Measurements from ENCODE around the gene ARID3A. TPM values are rescaled to one million over a fixed set of nuclear protein-coding genes. Genes with fewer than 3 reads are reported as not detected.
A peak's percentile ranks its signal among the peaks of the same experiment; 100 is the strongest.

The ARID3A gene
- total RNA-seq, 1 experiment from 2014 or later, result 28.9 TPM

- Histone ChIP-seq H3K27me3 (ENCODE audit: control insufficient read depth, insufficient read depth, low read length) (no peaks in the 10 kb centered on the region), H3K27ac (ENCODE audit: low read length) (no peak overlapping the region), H3K4me1 (ENCODE audit: control insufficient read depth, insufficient read depth, low read length) (no peaks in the 10 kb centered on the region), H3K9me3 (ENCODE audit: control insufficient read depth, insufficient read depth, low read depth, low read length) (no peaks in the 10 kb centered on the region), H3K4me3 (ENCODE audit: low read depth in 2 of 2, low read length in 2 of 2) (no peak overlapping the region), H3K36me3 (ENCODE audit: control insufficient read depth, insufficient read depth, low read length) (no peaks in the 10 kb centered on the region)
- CTCF ChIA-PET, result no interaction called here
- TF ChIP-seq SIN3A (IDR thresholded peaks at IDR 0.05; ENCODE audit: borderline replicate concordance, insufficient read depth, low read depth, low read length), result no peak
- TF ChIP-seq, protein P1, sequence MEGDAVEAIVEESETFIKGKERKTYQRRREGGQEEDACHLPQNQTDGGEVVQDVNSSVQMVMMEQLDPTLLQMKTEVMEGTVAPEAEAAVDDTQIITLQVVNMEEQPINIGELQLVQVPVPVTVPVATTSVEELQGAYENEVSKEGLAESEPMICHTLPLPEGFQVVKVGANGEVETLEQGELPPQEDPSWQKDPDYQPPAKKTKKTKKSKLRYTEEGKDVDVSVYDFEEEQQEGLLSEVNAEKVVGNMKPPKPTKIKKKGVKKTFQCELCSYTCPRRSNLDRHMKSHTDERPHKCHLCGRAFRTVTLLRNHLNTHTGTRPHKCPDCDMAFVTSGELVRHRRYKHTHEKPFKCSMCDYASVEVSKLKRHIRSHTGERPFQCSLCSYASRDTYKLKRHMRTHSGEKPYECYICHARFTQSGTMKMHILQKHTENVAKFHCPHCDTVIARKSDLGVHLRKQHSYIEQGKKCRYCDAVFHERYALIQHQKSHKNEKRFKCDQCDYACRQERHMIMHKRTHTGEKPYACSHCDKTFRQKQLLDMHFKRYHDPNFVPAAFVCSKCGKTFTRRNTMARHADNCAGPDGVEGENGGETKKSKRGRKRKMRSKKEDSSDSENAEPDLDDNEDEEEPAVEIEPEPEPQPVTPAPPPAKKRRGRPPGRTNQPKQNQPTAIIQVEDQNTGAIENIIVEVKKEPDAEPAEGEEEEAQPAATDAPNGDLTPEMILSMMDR (IDR thresholded peaks at IDR 0.05), result no peak
- no peak for TF ChIP-seq POLR2AphosphoS5 (IDR thresholded peaks at IDR 0.05; ENCODE audit: low read depth, low read length)
- ATAC-seq, result peak; percentile 31; the same call in 1 of the 2 replicates
- in situ Hi-C loops (cut with HindIII; ENCODE audit: low pct_unique_long_range_greater_than_20kb, low sequenced_read_pairs), result no loop called here
- no peak for DNase-seq (ENCODE audit: low read depth, low spot score)
- BruUV-seq (replicated peaks), result no TSS peak
- POLR2A ChIA-PET, result no interaction called here
- intact Hi-C loops (cut with micrococcal nuclease; ENCODE audit: unreplicated experiment), result no loop called here
Observed at GRCh38 chr19:899336-900042, 26.3 kb upstream of the ARID3A start.

GRCh38 chr19:900043-900301 is 25.9 kb upstream of the ARID3A start:
- intact Hi-C loops (cut with micrococcal nuclease; ENCODE audit: unreplicated experiment), result no loop called here
- Histone ChIP-seq H3K9me3 (ENCODE audit: control insufficient read depth, insufficient read depth, low read depth, low read length) (no peaks in the 10 kb centered on the region), H3K4me1 (ENCODE audit: control insufficient read depth, insufficient read depth, low read length) (no peaks in the 10 kb centered on the region), H3K36me3 (ENCODE audit: control insufficient read depth, insufficient read depth, low read length) (no peaks in the 10 kb centered on the region), H3K4me3 (ENCODE audit: low read depth in 2 of 2, low read length in 2 of 2) (no peak overlapping the region), H3K27ac (ENCODE audit: low read length) (no peak overlapping the region), H3K27me3 (ENCODE audit: control insufficient read depth, insufficient read depth, low read length) (no peaks in the 10 kb centered on the region)
- ATAC-seq, result no peak; the same call in 1 of the 2 replicates
- BruUV-seq (replicated peaks), result no TSS peak
- no peak for DNase-seq (ENCODE audit: low read depth, low spot score)
- CTCF ChIA-PET, result no interaction called here
- TF ChIP-seq POLR2AphosphoS5 (IDR thresholded peaks at IDR 0.05; ENCODE audit: low read depth, low read length), result no peak
- TF ChIP-seq TCF7L2 (IDR thresholded peaks at IDR 0.05; ENCODE audit: low read depth, low read length), result no peak
- TF ChIP-seq, protein P1 (IDR thresholded peaks at IDR 0.05), result no peak
- TF ChIP-seq SIN3A (IDR thresholded peaks at IDR 0.05; ENCODE audit: borderline replicate concordance, insufficient read depth, low read depth, low read length), result no peak
- TF ChIP-seq, protein P2, sequence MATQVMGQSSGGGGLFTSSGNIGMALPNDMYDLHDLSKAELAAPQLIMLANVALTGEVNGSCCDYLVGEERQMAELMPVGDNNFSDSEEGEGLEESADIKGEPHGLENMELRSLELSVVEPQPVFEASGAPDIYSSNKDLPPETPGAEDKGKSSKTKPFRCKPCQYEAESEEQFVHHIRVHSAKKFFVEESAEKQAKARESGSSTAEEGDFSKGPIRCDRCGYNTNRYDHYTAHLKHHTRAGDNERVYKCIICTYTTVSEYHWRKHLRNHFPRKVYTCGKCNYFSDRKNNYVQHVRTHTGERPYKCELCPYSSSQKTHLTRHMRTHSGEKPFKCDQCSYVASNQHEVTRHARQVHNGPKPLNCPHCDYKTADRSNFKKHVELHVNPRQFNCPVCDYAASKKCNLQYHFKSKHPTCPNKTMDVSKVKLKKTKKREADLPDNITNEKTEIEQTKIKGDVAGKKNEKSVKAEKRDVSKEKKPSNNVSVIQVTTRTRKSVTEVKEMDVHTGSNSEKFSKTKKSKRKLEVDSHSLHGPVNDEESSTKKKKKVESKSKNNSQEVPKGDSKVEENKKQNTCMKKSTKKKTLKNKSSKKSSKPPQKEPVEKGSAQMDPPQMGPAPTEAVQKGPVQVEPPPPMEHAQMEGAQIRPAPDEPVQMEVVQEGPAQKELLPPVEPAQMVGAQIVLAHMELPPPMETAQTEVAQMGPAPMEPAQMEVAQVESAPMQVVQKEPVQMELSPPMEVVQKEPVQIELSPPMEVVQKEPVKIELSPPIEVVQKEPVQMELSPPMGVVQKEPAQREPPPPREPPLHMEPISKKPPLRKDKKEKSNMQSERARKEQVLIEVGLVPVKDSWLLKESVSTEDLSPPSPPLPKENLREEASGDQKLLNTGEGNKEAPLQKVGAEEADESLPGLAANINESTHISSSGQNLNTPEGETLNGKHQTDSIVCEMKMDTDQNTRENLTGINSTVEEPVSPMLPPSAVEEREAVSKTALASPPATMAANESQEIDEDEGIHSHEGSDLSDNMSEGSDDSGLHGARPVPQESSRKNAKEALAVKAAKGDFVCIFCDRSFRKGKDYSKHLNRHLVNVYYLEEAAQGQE (IDR thresholded peaks at IDR 0.05; ENCODE audit: insufficient read depth in 1 of 2, low read depth in 2 of 2, low read length in 1 of 2), result no peak
- in situ Hi-C loops (cut with HindIII; ENCODE audit: low pct_unique_long_range_greater_than_20kb, low sequenced_read_pairs), result no loop called here
- POLR2A ChIA-PET, result no interaction called here

Data from Panc1 (cell line).